Upper lobe of left lung (tissue), 6 donors: Measurements from ENCODE around the gene MAP1LC3B. TPM values are rescaled to one million over a fixed set of nuclear protein-coding genes. Genes with fewer than 3 reads are reported as not detected.
A peak's percentile ranks its signal among the peaks of the same experiment; 100 is the strongest.

ENCODE experiments used
- ATAC-seq, 2 donors: fragments of 200-7000 bp; cut with Tn5 transposase; one replicate each; pipeline ENCODE4 v1.9.1; 2022; ENCODE audit warnings: mild to moderate bottlenecking in 2 of 2, moderate library complexity in 2 of 2; ENCODE audit not compliant: low FRiP score in 2 of 2
- DNase-seq, 2 donors: peaks; one replicate each; pipeline ENCODE4 v3.0.0-alpha.2; 2019 to 2020
- H3K27ac ChIP-seq, 4 donors: fragments of 200-600 bp; sonication (generic); one replicate each; pipeline ENCODE4 v1.5.1; 2016 to 2019
- H3K27me3 ChIP-seq, 4 donors: fragments of 200-600 bp; sonication (generic); one replicate each; pipeline ENCODE4 v1.5.1; 2017 to 2019
- H3K36me3 ChIP-seq, 4 donors: fragments of 200-600 bp; sonication (generic); one replicate each; pipeline ENCODE4 v1.5.1; 2016 to 2019
- H3K4me1 ChIP-seq, 4 donors: fragments of 200-600 bp; sonication (generic); one replicate each; pipeline ENCODE4 v1.5.1; 2018 to 2019
- H3K4me3 ChIP-seq, 4 donors: fragments of 200-600 bp; sonication (generic); one replicate each; pipeline ENCODE4 v1.5.1; 2017 to 2019; ENCODE audit warnings: mild to moderate bottlenecking in 2 of 4, moderate library complexity in 1 of 4
- H3K9me3 ChIP-seq, 4 donors: fragments of 200-600 bp; sonication (generic); one replicate each; pipeline ENCODE4 v1.5.1; 2018 to 2019
- CTCF ChIP-seq, 6 experiments: fragments of 450-650 bp in 4 of 6; fragments of 200-600 bp in 2 of 6; sonication (generic) in 2 of 6; IDR thresholded peaks; one replicate each; pipeline ENCODE4 v1.5.1; 2016 to 2019; ENCODE audit warnings: antibody characterized with exemption in 6 of 6
- EP300 ChIP-seq, 4 donors: sonication (generic); formaldehyde crosslinking; IDR thresholded peaks; one replicate each; pipeline ENCODE4 v1.5.1; 2017; ENCODE audit warnings: antibody characterized with exemption in 4 of 4, control low read depth in 2 of 4
- POLR2A ChIP-seq, 4 donors: fragments of 450-650 bp; IDR thresholded peaks; one replicate each; pipeline ENCODE4 v1.5.1; 2016 to 2017; ENCODE audit warnings: antibody characterized with exemption in 4 of 4, mild to moderate bottlenecking in 2 of 4
- POLR2AphosphoS5 ChIP-seq, 2 donors: sonication (generic); formaldehyde crosslinking; IDR thresholded peaks; one replicate each; pipeline ENCODE4 v1.5.1; 2017; ENCODE audit warnings: antibody characterized with exemption in 2 of 2
- WGBS, 2 donors: methylation state at CpG; one replicate each; pipeline ENCODE4 v1.1.5; 2017 to 2018; 5-methylcytosine and 5-hydroxymethylcytosine counted together
- total RNA-seq, 6 donors: library from RNA; depleted of rRNA in 4 of 6; stranded (reverse); fragments of >200 nt in 4 of 6; gene quantifications; one replicate each; pipeline versions ENCODE4 v1.1.0 to v1.2.1, GENCODE V29; 2016 to 2021
- donor health status: DM: no; HTN: no; CAD: no; lungs with moderate emphysema.
- donor health status: DM: no; HTN: yes; CAD: no; lungs with severe emphysema.

The MAP1LC3B gene
- total RNA-seq, 6 donors from 2014 or later = 32.5 to 64.2 (median 54.2) TPM

GRCh38 chr16:87417528-87417910 lies 25.4 kb downstream of the MAP1LC3B start:
- WGBS, 2 donors = 96% methylated on average over 12 to 13 of the region's 13 CpGs
- Histone ChIP-seq H3K27ac (no peak overlapping the region), H3K4me1 (no peaks in the 10 kb centered on the region), H3K9me3 (no peaks in the 10 kb centered on the region), H3K27me3 (no peaks in the 10 kb centered on the region), H3K36me3 (peaks cover 16 to 96% (median 73%) of the 10 kb centered on the region in 4 donors), H3K4me3 (no peak overlapping the region)
- TF ChIP-seq POLR2A (IDR thresholded peaks at IDR 0.05) (no peak), CTCF (IDR thresholded peaks at IDR 0.05) (no peak), EP300 (IDR thresholded peaks at IDR 0.05) (no peak)
- DNase-seq (peak in 1 of 2 donors; percentile 82), ATAC-seq (peak in 1 of 2 donors; percentile 40)

- DNase-seq (no peak), ATAC-seq (no peak)
- 91 to 97% methylated on average over 15 to 18 of the region's 18 CpGs for WGBS, 2 donors
- TF ChIP-seq POLR2A (IDR thresholded peaks at IDR 0.05) (no peak), POLR2AphosphoS5 (IDR thresholded peaks at IDR 0.05) (no peak), EP300 (IDR thresholded peaks at IDR 0.05) (no peak), CTCF (IDR thresholded peaks at IDR 0.05) (no peak)
- no peaks in the 10 kb centered on the region for H3K4me1 ChIP-seq
- H3K9me3 ChIP-seq = no peaks in the 10 kb centered on the region
- no peak overlapping the region for H3K27ac ChIP-seq
- no peaks in the 10 kb centered on the region for H3K27me3 ChIP-seq
- H3K36me3 ChIP-seq = peaks cover 10 to 96% (median 73%) of the 10 kb centered on the region in 4 donors
- no peak overlapping the region for H3K4me3 ChIP-seq
Observed at GRCh38 chr16:87418216-87418615, 26.1 kb downstream of the MAP1LC3B start.

GRCh38 chr16:87418644-87419043 lies 26.5 kb downstream of the MAP1LC3B start:
- WGBS, 2 donors = 81 to 88% methylated on average over 6 of the region's 6 CpGs
- TF ChIP-seq POLR2AphosphoS5 (IDR thresholded peaks at IDR 0.05) = no peak
- TF ChIP-seq POLR2A (IDR thresholded peaks at IDR 0.05) = no peak
- no peak for TF ChIP-seq EP300 (IDR thresholded peaks at IDR 0.05)
- TF ChIP-seq CTCF (IDR thresholded peaks at IDR 0.05) = no peak
- H3K9me3 ChIP-seq = no peaks in the 10 kb centered on the region
- no peak for DNase-seq
- no peaks in the 10 kb centered on the region for H3K27me3 ChIP-seq
- no peak overlapping the region for H3K4me3 ChIP-seq
- no peak for ATAC-seq
- H3K4me1 ChIP-seq = no peaks in the 10 kb centered on the region
- peaks cover 10 to 96% (median 72%) of the 10 kb centered on the region in 4 donors for H3K36me3 ChIP-seq
- no peak overlapping the region for H3K27ac ChIP-seq

GRCh38 chr16:87420026-87421002 lies 28.2 kb downstream of the MAP1LC3B start:
- Histone ChIP-seq H3K27ac (no peak overlapping the region), H3K4me3 (no peak overlapping the region), H3K4me1 (no peaks in the 10 kb centered on the region), H3K9me3 (no peaks in the 10 kb centered on the region), H3K36me3 (peaks cover 7 to 85% (median 62%) of the 10 kb centered on the region in 4 donors), H3K27me3 (no peaks in the 10 kb centered on the region)
- WGBS, 2 donors = 92 to 95% methylated on average over 21 to 25 of the region's 25 CpGs
- DNase-seq (no peak), ATAC-seq (no peak)
- TF ChIP-seq CTCF (IDR thresholded peaks at IDR 0.05) (no peak), EP300 (IDR thresholded peaks at IDR 0.05) (no peak), POLR2A (IDR thresholded peaks at IDR 0.05) (no peak), POLR2AphosphoS5 (IDR thresholded peaks at IDR 0.05) (no peak)
